K562 (cell line): ENCODE results near the gene NOTO. TPM values are rescaled to one million over a fixed set of nuclear protein-coding genes. Genes with fewer than 3 reads are reported as not detected.

Experiments used
- ATAC-seq: fragments of 200-7000 bp; cut with Tn5 transposase; 3 replicates; pipeline ENCODE4 v1.9.1; 2020; ENCODE audit warnings: moderate library complexity
- BruUV-seq: library from RNA; stranded (reverse); fragments of 400-500 nt; replicated peaks from 2 replicates; lab custom pipeline; 2021; lab: Mats Ljungman, UMichigan
- CTCF ChIA-PET: fragments of 300-600 bp; formaldehyde crosslinking; extraction: SDS; loops from one replicate; lab custom pipeline; 2021; ENCODE audit warnings: low intra/inter-chr PET ratio; lab: Yijun Ruan, JAX
- POLR2A ChIA-PET: fragments of 300-600, 350-650 bp; sonication (Branson Sonifier 250); formaldehyde crosslinking; extraction: SDS; loops from one replicate; lab custom pipeline; 2021; ENCODE audit warnings: antibody characterized with exemption, inconsistent platforms; lab: Yijun Ruan, JAX
- DNase-seq, 4 experiments: peaks; one replicate each; pipeline versions ENCODE4 v3.0.0 to v3.0.0-alpha.2; 2011 to 2018; ENCODE audit warnings: low spot score in 3 of 4, mixed read lengths in 3 of 4; ENCODE audit errors: extremely low read depth in 1 of 4
- FAIRE-seq: peaks from 2 replicates; lab custom pipeline; 2011; peaks lifted over from hg19 to GRCh38; lab: Jason Lieb, UNC
- H2AFZ ChIP-seq: 2 replicates; pipeline ENCODE4 v1.6.0; 2011; ENCODE audit warnings: low read depth, low read length, control low read depth, inconsistent platforms
- H3K27ac ChIP-seq: fragments of 200-600 bp; 3 replicates; pipeline ENCODE4 v1.8.0; 2011; ENCODE audit warnings: low read depth, mild to moderate bottlenecking, control low read depth, inconsistent platforms, low read length, moderate library complexity, mixed read lengths; ENCODE audit errors: extremely low read depth
- H3K27me3 ChIP-seq, 2 experiments: fragments of 300-600 bp in 1 of 2; 2 replicates in 1 of 2; 3 replicates in 1 of 2; pipeline versions ENCODE4 v1.6.0 to v1.8.0; 2011; ENCODE audit warnings: inconsistent platforms in 2 of 2, low read length in 2 of 2, mild to moderate bottlenecking in 1 of 2, mixed read lengths in 1 of 2, moderate library complexity in 1 of 2; ENCODE audit not compliant: control insufficient read depth in 2 of 2, insufficient read depth in 2 of 2
- H3K36me3 ChIP-seq: fragments of 300-600 bp; 3 replicates; pipeline ENCODE4 v1.8.0; 2011; ENCODE audit warnings: mild to moderate bottlenecking, low read length, inconsistent platforms; ENCODE audit not compliant: control insufficient read depth, insufficient read depth
- H3K4me1 ChIP-seq, 2 experiments: fragments of 200-600 bp in 1 of 2; replicated peaks in 1 of 2; 2 replicates in 1 of 2; 3 replicates in 1 of 2; pipeline versions ENCODE4 v1.5.1 to v1.8.0; 2011; ENCODE audit warnings: inconsistent platforms in 2 of 2, low read length in 2 of 2, mild to moderate bottlenecking in 1 of 2, mixed read lengths in 1 of 2, moderate library complexity in 1 of 2; ENCODE audit not compliant: control insufficient read depth in 2 of 2, insufficient read depth in 2 of 2
- H3K4me2 ChIP-seq: 2 replicates; pipeline ENCODE4 v1.6.1; 2011; ENCODE audit warnings: low read length, control low read depth, inconsistent platforms, mixed read lengths; ENCODE audit not compliant: insufficient read depth
- H3K4me3 ChIP-seq: fragments of 200-600 bp; sonication (generic), shearing (Covaris generic); 2 replicates; pipeline ENCODE4 v1.5.1; 2016; ENCODE audit warnings: control low read depth, inconsistent platforms
- H3K79me2 ChIP-seq: fragments of 200-600 bp; 3 replicates; pipeline ENCODE4 v1.8.0; 2011; ENCODE audit warnings: low read length, inconsistent platforms; ENCODE audit not compliant: control insufficient read depth, insufficient read depth
- H3K9ac ChIP-seq, 2 experiments: 2 replicates each; pipeline versions ENCODE4 v1.6.0 to v1.6.1; 2011; ENCODE audit warnings: low read depth in 2 of 2, low read length in 2 of 2, control low read depth in 1 of 2, inconsistent platforms in 1 of 2, mild to moderate bottlenecking in 1 of 2, mixed read lengths in 1 of 2; ENCODE audit not compliant: insufficient read depth in 1 of 2
- H3K9me1 ChIP-seq: one replicate; pipeline ENCODE4 v1.6.0; 2011; ENCODE audit warnings: inconsistent platforms, mild to moderate bottlenecking, low read length, moderate library complexity; ENCODE audit not compliant: control insufficient read depth, insufficient read depth
- H3K9me3 ChIP-seq: replicated peaks from 2 replicates; pipeline ENCODE4 v1.5.1; 2011; ENCODE audit warnings: low read depth, low read length, inconsistent platforms; ENCODE audit not compliant: control insufficient read depth, insufficient read depth
- H4K20me1 ChIP-seq: replicated peaks from 2 replicates; pipeline ENCODE4 v1.6.1; 2011; ENCODE audit warnings: low read length, inconsistent platforms, mixed read lengths; ENCODE audit not compliant: control insufficient read depth, insufficient read depth
- C11orf30 ChIP-seq: fragments of 450-650 bp; IDR thresholded peaks from 2 replicates; pipeline ENCODE4 v1.6.1; 2016; ENCODE audit warnings: low read depth, mild to moderate bottlenecking
- CTCFL ChIP-seq: IDR thresholded peaks from 2 replicates; pipeline ENCODE4 v1.6.1; 2011; ENCODE audit warnings: borderline replicate concordance, low read depth, mild to moderate bottlenecking, moderate library complexity, low read length; ENCODE audit not compliant: insufficient read depth, poor library complexity, severe bottlenecking
- HDAC6 ChIP-seq: IDR thresholded peaks from 2 replicates; pipeline ENCODE4 v1.6.1; 2012; ENCODE audit warnings: low read depth, mild to moderate bottlenecking, control low read depth, inconsistent platforms, low read length, moderate library complexity
- SPI1 ChIP-seq: IDR thresholded peaks from 2 replicates; pipeline ENCODE4 v1.6.1; 2011; ENCODE audit warnings: low read depth, low read length, control low read depth, borderline replicate concordance
- WGBS: fragments of 100-300 bp; shearing (Covaris generic); methylation state at CpG from one replicate; pipeline ENCODE4 v1.1.6; 2016; ENCODE audit warnings: low coverage, mixed read lengths; ENCODE audit not compliant: insufficient coverage; ENCODE audit errors: missing lambda C conversion rate; 5-methylcytosine and 5-hydroxymethylcytosine counted together
- in situ Hi-C: fragments of 300-500 bp; cut with MboI; formaldehyde crosslinking; loops from 4 replicates; pipeline ENCODE4 v1.15.0; 2018; ENCODE audit warnings: inconsistent platforms, mixed read lengths
- intact Hi-C: fragments of 100-400 bp; cut with micrococcal nuclease; formaldehyde crosslinking; loops from 2 replicates; pipeline ENCODE4 v1.14.2; 2022
- polyA plus RNA-seq, 8 experiments: library from polyadenylated mRNA; depleted of rRNA in 4 of 8; stranded (reverse) in 5 of 8; unstranded in 3 of 8; fragments of >200 nt; fragmentation: Nextera tagmentation in 2 of 8; fragmentation: Illumina TruSeq in 1 of 8; extraction: Ambion mirVana in 2 of 8; extraction: Trizol in 1 of 8; gene quantifications; 2 replicates each; pipeline versions ENCODE4 v1.2.1 to v1.2.3, GENCODE V29; 2011 to 2014; ENCODE audit warnings: inconsistent platforms in 1 of 8, missing spikeins in 1 of 8
- total RNA-seq, 7 experiments: library from RNA; depleted of rRNA in 6 of 7; stranded (reverse); fragments of >200 nt in 6 of 7; fragmentation: Illumina TruSeq in 2 of 7; extraction: Trizol in 2 of 7; gene quantifications; 2 replicates each; pipeline versions ENCODE4 v1.2.1 to v1.2.3, GENCODE V29; 2011 to 2021; ENCODE audit warnings: low replicate concordance in 1 of 7

Gene NOTO
- total and polyA plus RNA-seq, 9 of the 15 experiments (the other 6 are each of a cell fraction or from before 2014, with no cell fraction given): not detected

DNA sequence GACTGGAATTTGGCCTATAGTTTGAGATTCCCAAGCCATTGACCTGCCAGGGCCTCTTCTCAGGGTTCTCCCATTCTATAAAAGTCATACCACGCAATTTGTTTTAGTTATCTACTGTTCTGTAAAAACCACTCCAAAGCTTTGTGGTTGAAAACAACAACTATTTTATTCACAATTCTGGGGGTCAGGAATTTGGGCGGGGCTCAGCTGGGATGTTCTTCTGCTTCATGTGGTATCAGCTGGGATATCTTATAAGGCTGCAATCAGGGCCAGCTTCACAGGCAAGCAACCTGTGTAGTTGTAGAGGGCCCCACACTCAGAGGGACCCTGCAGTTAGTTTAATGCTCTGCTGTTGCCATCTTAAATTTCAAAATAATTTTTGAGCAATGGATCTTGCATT, 16.4 kb upstream of the NOTO start:
- DNase-seq: no peak
- TF ChIP-seq HDAC6 (no peak), CTCFL (no peak)
- Histone ChIP-seq H3K4me3 (no peak overlapping the region), H3K36me3 (no peaks in the 10 kb centered on the region), H3K9ac (no peak overlapping the region), H3K9me3 (no peaks in the 10 kb centered on the region), H3K4me2 (no peak overlapping the region), H4K20me1 (no peaks in the 10 kb centered on the region), H3K27me3 (peaks cover 27 to 32% of the 10 kb centered on the region in 2 experiments), H3K9me1 (no peaks in the 10 kb centered on the region), H3K27ac (no peak overlapping the region), H3K79me2 (no peaks in the 10 kb centered on the region), H2AFZ (no peak overlapping the region), H3K4me1 (no peaks in the 10 kb centered on the region)
- no peak for FAIRE-seq
- no peak for ATAC-seq
- ChIA-PET POLR2A (interaction anchor here (0.7 to 1.2 kb wide), 2 partner anchors 9 to 362 kb away, joined by 3 read pairs; no protein-coding TSS in a partner anchor), CTCF (no interaction called here)
- in situ Hi-C loops: no loop called here
- no TSS peak for BruUV-seq
- intact Hi-C loops: no loop called here
- 5% methylated on average over 2 of the region's 2 CpGs for WGBS

DNA sequence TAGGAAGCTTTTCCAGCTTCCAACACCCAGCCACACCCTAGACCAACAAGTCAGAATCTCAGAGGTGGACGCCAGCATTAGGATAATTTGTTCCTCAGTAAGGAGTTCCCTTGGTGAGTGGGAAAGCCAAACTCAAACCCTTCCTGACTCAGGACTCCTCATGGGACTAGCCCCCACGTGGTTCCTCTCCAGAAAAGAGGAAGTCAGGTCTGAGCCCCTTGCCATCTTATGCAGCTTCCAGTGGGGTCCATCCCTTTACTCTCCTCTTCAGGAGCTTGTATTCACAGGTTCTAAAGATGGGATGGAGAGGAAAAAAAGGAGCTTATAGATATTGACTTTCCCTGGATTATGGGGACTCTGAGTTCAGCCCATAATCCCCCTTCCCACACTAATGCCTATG, 14.8 kb upstream of the NOTO start:
- BruUV-seq: no TSS peak
- H3K9me1 ChIP-seq: no peaks in the 10 kb centered on the region
- H3K9ac ChIP-seq: no peak overlapping the region
- no peak overlapping the region for H3K27ac ChIP-seq
- FAIRE-seq: no peak
- peaks cover 25 to 32% of the 10 kb centered on the region in 2 experiments for H3K27me3 ChIP-seq
- H3K4me1 ChIP-seq: no peaks in the 10 kb centered on the region
- no peak overlapping the region for H3K4me2 ChIP-seq
- peak; percentile 96 for TF ChIP-seq SPI1
- no peak for TF ChIP-seq C11orf30
- no peak overlapping the region for H3K4me3 ChIP-seq
- POLR2A ChIA-PET: interaction anchor here (0.5 to 1.0 kb wide), 2 partner anchors 24 to 181 kb away, joined by 3 to 4 read pairs; no protein-coding TSS in a partner anchor
- H3K79me2 ChIP-seq: no peaks in the 10 kb centered on the region
- no peak for ATAC-seq
- no peak overlapping the region for H2AFZ ChIP-seq
- no peaks in the 10 kb centered on the region for H4K20me1 ChIP-seq
- no peak for DNase-seq
- 0% methylated on average over 2 of the region's 2 CpGs for WGBS
- H3K36me3 ChIP-seq: no peaks in the 10 kb centered on the region
- no peaks in the 10 kb centered on the region for H3K9me3 ChIP-seq
- intact Hi-C loops (no loop called here), in situ Hi-C loops (no loop called here)
- CTCF ChIA-PET: interaction anchor here (0.8 kb wide), 1 partner anchor 10 kb away, joined by 3 read pairs; no protein-coding TSS in a partner anchor
